SK-N-SH (cell line): ENCODE data around the gene COP1. TPM values are rescaled to one million over a fixed set of nuclear protein-coding genes. Genes with fewer than 3 reads are reported as not detected.

ENCODE experiments used
- CTCF ChIA-PET: fragments of 300-600, 350-600 bp; formaldehyde crosslinking; extraction: SDS; loops from one replicate; lab custom pipeline; 2021; lab: Yijun Ruan, JAX
- POLR2A ChIA-PET: fragments of 350-600 bp; sonication (Branson Sonifier 250); formaldehyde crosslinking; extraction: SDS; loops from one replicate; lab custom pipeline; 2020; ENCODE audit warnings: antibody characterized with exemption, inconsistent platforms; lab: Yijun Ruan, JAX
- DNase-seq: peaks from one replicate; pipeline ENCODE4 v3.0.0; 2012
- H2AFZ ChIP-seq: fragments of 200-600 bp; sonication (generic); 2 replicates; pipeline ENCODE4 v1.8.1; 2016; ENCODE audit warnings: antibody characterized with exemption, mild to moderate bottlenecking, low read depth
- H3F3A ChIP-seq: fragments of 200-600 bp; sonication (generic); replicated peaks from 2 replicates; pipeline ENCODE3; 2016; ENCODE audit warnings: antibody characterized with exemption, mild to moderate bottlenecking; ENCODE audit not compliant: insufficient read depth
- H3K27ac ChIP-seq, 2 experiments: fragments of 200-500 bp in 1 of 2; fragments of 200-600 bp in 1 of 2; sonication (Bioruptor generic) in 1 of 2; sonication (generic), shearing (Covaris generic) in 1 of 2; 2 replicates each; pipeline versions ENCODE4 v1.5.1 to v1.6.1; 2014 to 2016; ENCODE audit warnings: low read depth in 2 of 2, inconsistent platforms in 1 of 2, low read length in 1 of 2, mild to moderate bottlenecking in 1 of 2, mixed read lengths in 1 of 2
- H3K27me3 ChIP-seq: fragments of 200-600 bp; sonication (generic), shearing (Covaris generic); 2 replicates; pipeline ENCODE4 v1.6.1; 2016; ENCODE audit warnings: mixed run types; ENCODE audit not compliant: insufficient read depth
- H3K36me3 ChIP-seq, 2 experiments: fragments of 200-500 bp in 1 of 2; fragments of 200-600 bp in 1 of 2; sonication (Bioruptor generic) in 1 of 2; sonication (generic) in 1 of 2; replicated peaks in 1 of 2; 2 replicates each; pipeline versions ENCODE3 to v1.5.1; 2014 to 2016; ENCODE audit warnings: low read length in 1 of 2, mild to moderate bottlenecking in 1 of 2; ENCODE audit not compliant: insufficient read depth in 2 of 2, control insufficient read depth in 1 of 2
- H3K4me1 ChIP-seq, 2 experiments: fragments of 200-500 bp in 1 of 2; fragments of 200-600 bp in 1 of 2; sonication (Bioruptor generic) in 1 of 2; sonication (generic), shearing (Covaris generic) in 1 of 2; 2 replicates each; pipeline versions ENCODE4 v1.5.1 to v1.6.1; 2014 to 2016; ENCODE audit warnings: low read depth in 1 of 2, low read length in 1 of 2, mixed run types in 1 of 2; ENCODE audit not compliant: insufficient read depth in 2 of 2, control insufficient read depth in 1 of 2
- H3K4me2 ChIP-seq: fragments of 200-600 bp; sonication (generic), shearing (Covaris generic); 2 replicates; pipeline ENCODE4 v1.6.1; 2017; ENCODE audit warnings: mixed run types
- H3K4me3 ChIP-seq, 2 experiments: fragments of 200-500 bp in 1 of 2; fragments of 200-600 bp in 1 of 2; sonication (Bioruptor generic) in 1 of 2; sonication (generic), shearing (Covaris generic) in 1 of 2; 2 replicates each; pipeline versions ENCODE4 v1.5.1 to v1.8.1; 2014 to 2016; ENCODE audit warnings: low read depth in 2 of 2, inconsistent platforms in 1 of 2, low read length in 1 of 2, mild to moderate bottlenecking in 1 of 2, mixed read lengths in 1 of 2, moderate library complexity in 1 of 2
- H3K79me2 ChIP-seq: fragments of 200-600 bp; sonication (generic); 2 replicates; pipeline ENCODE4 v1.8.1; 2017; ENCODE audit warnings: mild to moderate bottlenecking; ENCODE audit not compliant: insufficient read depth
- H3K9ac ChIP-seq: fragments of 200-600 bp; sonication (generic); 2 replicates; pipeline ENCODE4 v1.6.1; 2017; ENCODE audit warnings: mixed run types
- H3K9me2 ChIP-seq: fragments of 200-600 bp; sonication (generic); 2 replicates; pipeline ENCODE4 v1.6.1; 2017; ENCODE audit warnings: mixed run types
- H3K9me3 ChIP-seq: fragments of 200-600 bp; sonication (generic); 2 replicates; pipeline ENCODE4 v1.6.1; 2017; ENCODE audit warnings: mixed run types, mild to moderate bottlenecking, moderate library complexity
- H4K20me1 ChIP-seq: fragments of 200-600 bp; sonication (generic); 2 replicates; pipeline ENCODE4 v1.6.1; 2017; ENCODE audit warnings: mild to moderate bottlenecking, mixed run types; ENCODE audit not compliant: insufficient read depth
- CHD2 ChIP-seq: fragments of 150-350 bp; IDR thresholded peaks from 2 replicates; pipeline ENCODE4 v1.6.1; 2018; ENCODE audit warnings: low read length; ENCODE audit not compliant: partially characterized antibody
- FOSL2 ChIP-seq: IDR thresholded peaks from 2 replicates; pipeline ENCODE4 v1.4.0; 2012; ENCODE audit warnings: low read depth, mild to moderate bottlenecking, moderate library complexity, borderline replicate concordance
- FOXJ3 ChIP-seq: sonication (generic); formaldehyde crosslinking; IDR thresholded peaks from 2 replicates; pipeline ENCODE4 v1.5.1; 2020; ENCODE audit warnings: mild to moderate bottlenecking, missing genetic modification reagents
- MEF2A ChIP-seq: IDR thresholded peaks from 2 replicates; pipeline ENCODE4 v1.4.0; 2012; ENCODE audit warnings: low read depth, borderline replicate concordance
- RAD21 ChIP-seq: IDR thresholded peaks from 2 replicates; pipeline ENCODE4 v1.6.1; 2012; ENCODE audit warnings: mild to moderate bottlenecking, low read length
- RCOR1 ChIP-seq: fragments of 150-350 bp; IDR thresholded peaks from 2 replicates; pipeline ENCODE4 v1.6.1; 2017; ENCODE audit warnings: antibody characterized with exemption, low read length
- RFX5 ChIP-seq: IDR thresholded peaks from 2 replicates; pipeline ENCODE4 v1.6.1; 2012; ENCODE audit warnings: mild to moderate bottlenecking, improper control_type of control experiment, low read length
- SMC3 ChIP-seq: IDR thresholded peaks from 2 replicates; pipeline ENCODE4 v1.6.1; 2012; ENCODE audit warnings: low read depth, low read length, improper control_type of control experiment
- TAF1 ChIP-seq: IDR thresholded peaks from 2 replicates; pipeline ENCODE4 v1.6.1; 2012; ENCODE audit warnings: low read depth, mild to moderate bottlenecking, low read length, moderate library complexity, borderline replicate concordance
- ZBTB33 ChIP-seq: IDR thresholded peaks from 2 replicates; pipeline ENCODE4 v1.4.0; 2012; ENCODE audit warnings: low read depth, borderline replicate concordance
- WGBS: methylation state at CpG from one replicate; pipeline ENCODE4 v1.1.6; 2017; ENCODE audit warnings: low lambda C conversion rate; 5-methylcytosine and 5-hydroxymethylcytosine counted together
- polyA plus RNA-seq, 3 experiments: library from polyadenylated mRNA; depleted of rRNA; stranded (reverse); fragments of >200 nt; gene quantifications; 2 replicates each; pipeline ENCODE4 v1.2.3, GENCODE V29; 2012
- TF ChIP-seq, protein P1 (sequence below): IDR thresholded peaks from 2 replicates; pipeline ENCODE4; 2012
- TF ChIP-seq, protein P2 (sequence below): IDR thresholded peaks from 2 replicates; pipeline ENCODE4 v1.4.0; 2012; ENCODE audit warnings: low read depth, borderline replicate concordance

The COP1 gene
- polyA plus RNA-seq, 1 of the 3 experiments (the other 2 are of a cell fraction) = 10.3 TPM

DNA sequence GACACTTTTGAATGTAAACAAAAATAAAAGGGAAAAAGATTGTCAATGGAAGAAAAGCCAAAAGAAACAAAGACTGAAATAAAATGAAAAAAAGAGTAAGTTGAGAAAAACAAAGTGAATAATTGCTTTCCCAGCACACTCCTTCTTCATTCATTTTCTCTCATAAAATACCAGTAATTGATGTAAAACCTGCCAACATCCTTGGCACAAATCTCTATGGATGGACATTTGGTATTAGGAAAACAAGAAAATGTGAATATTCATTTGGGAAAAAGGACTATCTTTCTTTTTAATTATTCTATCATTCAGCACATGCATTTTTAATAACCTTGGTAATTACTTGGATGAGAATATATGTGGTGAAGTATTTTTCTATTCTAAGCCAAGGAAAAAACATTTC is 259.3 kb downstream of the COP1 start:
- POLR2A ChIA-PET = no interaction called here

GRCh38 chr1:175944591-175944990 is 262.5 kb downstream of the COP1 start:
- Histone ChIP-seq H2AFZ (no peak overlapping the region), H3K27me3 (no peaks in the 10 kb centered on the region), H3F3A (no peaks in the 10 kb centered on the region), H3K4me2 (no peak overlapping the region), H3K9me2 (no peaks in the 10 kb centered on the region), H3K9me3 (no peaks in the 10 kb centered on the region), H3K4me1 (no peaks in the 10 kb centered on the region), H3K27ac (no peak overlapping the region), H3K9ac (no peak overlapping the region), H3K79me2 (no peaks in the 10 kb centered on the region), H3K4me3 (no peak overlapping the region), H4K20me1 (no peaks in the 10 kb centered on the region), H3K36me3 (peaks cover 26 to 56% of the 10 kb centered on the region in 2 experiments)
- no peak for TF ChIP-seq SMC3
- no peak for TF ChIP-seq RFX5
- no peak for TF ChIP-seq FOSL2
- TF ChIP-seq, protein P1, sequence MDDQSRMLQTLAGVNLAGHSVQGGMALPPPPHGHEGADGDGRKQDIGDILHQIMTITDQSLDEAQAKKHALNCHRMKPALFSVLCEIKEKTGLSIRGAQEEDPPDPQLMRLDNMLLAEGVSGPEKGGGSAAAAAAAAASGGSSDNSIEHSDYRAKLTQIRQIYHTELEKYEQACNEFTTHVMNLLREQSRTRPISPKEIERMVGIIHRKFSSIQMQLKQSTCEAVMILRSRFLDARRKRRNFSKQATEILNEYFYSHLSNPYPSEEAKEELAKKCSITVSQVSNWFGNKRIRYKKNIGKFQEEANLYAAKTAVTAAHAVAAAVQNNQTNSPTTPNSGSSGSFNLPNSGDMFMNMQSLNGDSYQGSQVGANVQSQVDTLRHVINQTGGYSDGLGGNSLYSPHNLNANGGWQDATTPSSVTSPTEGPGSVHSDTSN = no peak
- TF ChIP-seq, protein P2, sequence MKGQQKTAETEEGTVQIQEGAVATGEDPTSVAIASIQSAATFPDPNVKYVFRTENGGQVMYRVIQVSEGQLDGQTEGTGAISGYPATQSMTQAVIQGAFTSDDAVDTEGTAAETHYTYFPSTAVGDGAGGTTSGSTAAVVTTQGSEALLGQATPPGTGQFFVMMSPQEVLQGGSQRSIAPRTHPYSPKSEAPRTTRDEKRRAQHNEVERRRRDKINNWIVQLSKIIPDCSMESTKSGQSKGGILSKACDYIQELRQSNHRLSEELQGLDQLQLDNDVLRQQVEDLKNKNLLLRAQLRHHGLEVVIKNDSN = no peak
- no peak for DNase-seq
- ChIA-PET CTCF (no interaction called here), POLR2A (no interaction called here)
- WGBS = 95% methylated on average over 2 of the region's 2 CpGs

More for the DNA sequence above, 259.3 kb downstream of the COP1 start:
- no peaks in the 10 kb centered on the region for H3F3A ChIP-seq
- no peak for TF ChIP-seq FOXJ3 (CRISPR knock-in tag)
- TF ChIP-seq TAF1 = no peak
- no peak for TF ChIP-seq RCOR1
- H4K20me1 ChIP-seq = no peaks in the 10 kb centered on the region
- no peaks in the 10 kb centered on the region for H3K9me3 ChIP-seq
- no peak overlapping the region for H3K4me2 ChIP-seq
- H3K9me2 ChIP-seq = no peaks in the 10 kb centered on the region
- CTCF ChIA-PET = no interaction called here
- no peaks in the 10 kb centered on the region for H3K27me3 ChIP-seq
- no peak for DNase-seq
- no peaks in the 10 kb centered on the region for H3K4me1 ChIP-seq
- H3K36me3 ChIP-seq = peaks cover 29 to 34% of the 10 kb centered on the region in 2 experiments
- no peaks in the 10 kb centered on the region; the same call in 1 of the 2 replicates for H3K79me2 ChIP-seq
- no peak overlapping the region for H3K27ac ChIP-seq
- no peak overlapping the region for H3K4me3 ChIP-seq
- H2AFZ ChIP-seq = no peak overlapping the region
- H3K9ac ChIP-seq = no peak overlapping the region

GRCh38 chr1:175941164-175941563 is 265.9 kb downstream of the COP1 start:
- Histone ChIP-seq H3K27ac (no peak overlapping the region), H3K9me2 (no peaks in the 10 kb centered on the region), H2AFZ (no peak overlapping the region), H3F3A (no peaks in the 10 kb centered on the region), H3K4me2 (no peak overlapping the region), H3K27me3 (no peaks in the 10 kb centered on the region), H3K9me3 (no peaks in the 10 kb centered on the region), H3K79me2 (no peaks in the 10 kb centered on the region), H3K9ac (no peak overlapping the region), H4K20me1 (no peaks in the 10 kb centered on the region), H3K4me1 (no peaks in the 10 kb centered on the region), H3K36me3 (peaks cover 22 to 47% of the 10 kb centered on the region in 2 experiments), H3K4me3 (no peak overlapping the region)
- ChIA-PET POLR2A (no interaction called here), CTCF (interaction anchor here (0.8 to 1.0 kb wide), 2 partner anchors 11 to 567 kb away, joined by 3 to 4 read pairs; no protein-coding TSS in a partner anchor)
- no peak for DNase-seq
- WGBS = 98% methylated on average over 2 of the region's 2 CpGs
- TF ChIP-seq MEF2A = no peak
- TF ChIP-seq CHD2 = no peak
- TF ChIP-seq ZBTB33 = no peak
- TF ChIP-seq RAD21 = no peak
- TF ChIP-seq, all 33 proteins: peak for 0
